AG09319 (cell line): ENCODE results near the gene EPS8L1.
"Not testable (repeated sequence)": the region's sequence is repeated elsewhere in the genome, so short reads cannot be mapped to it uniquely, and the experiment has no call there.

Experiments used
- DNase-seq: peaks from one replicate; pipeline ENCODE4 v3.0.0-alpha.2; 2010; ENCODE audit warnings: low read depth; ENCODE audit errors: extremely low read depth
- TF ChIP-seq, protein P1 (sequence below): IDR thresholded peaks from 2 replicates; pipeline ENCODE4 v1.5.1; 2011; ENCODE audit warnings: low read depth, mild to moderate bottlenecking, inconsistent platforms, low read length, moderate library complexity

The EPS8L1 gene

DNA sequence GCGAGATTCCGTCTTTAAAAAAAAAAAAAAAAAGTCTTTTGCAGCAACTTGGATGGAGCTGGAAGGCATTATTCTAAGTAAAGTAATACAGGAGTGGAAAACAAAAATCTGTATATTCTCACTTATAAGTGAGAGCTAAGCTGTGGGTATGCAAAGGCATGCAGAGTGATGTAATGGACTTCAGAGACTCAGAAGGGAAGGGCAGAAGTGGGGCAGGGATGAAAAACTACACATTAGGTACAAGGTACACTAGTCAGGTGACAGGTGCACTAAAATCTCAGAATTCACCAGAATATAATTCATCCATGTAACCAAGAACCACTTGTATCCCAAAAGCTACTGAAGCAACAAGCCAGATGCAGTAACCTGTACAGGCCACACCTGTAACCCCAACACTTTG is 39.6 kb upstream of the EPS8L1 start:
- DNase-seq, result no peak
- TF ChIP-seq, protein P1, sequence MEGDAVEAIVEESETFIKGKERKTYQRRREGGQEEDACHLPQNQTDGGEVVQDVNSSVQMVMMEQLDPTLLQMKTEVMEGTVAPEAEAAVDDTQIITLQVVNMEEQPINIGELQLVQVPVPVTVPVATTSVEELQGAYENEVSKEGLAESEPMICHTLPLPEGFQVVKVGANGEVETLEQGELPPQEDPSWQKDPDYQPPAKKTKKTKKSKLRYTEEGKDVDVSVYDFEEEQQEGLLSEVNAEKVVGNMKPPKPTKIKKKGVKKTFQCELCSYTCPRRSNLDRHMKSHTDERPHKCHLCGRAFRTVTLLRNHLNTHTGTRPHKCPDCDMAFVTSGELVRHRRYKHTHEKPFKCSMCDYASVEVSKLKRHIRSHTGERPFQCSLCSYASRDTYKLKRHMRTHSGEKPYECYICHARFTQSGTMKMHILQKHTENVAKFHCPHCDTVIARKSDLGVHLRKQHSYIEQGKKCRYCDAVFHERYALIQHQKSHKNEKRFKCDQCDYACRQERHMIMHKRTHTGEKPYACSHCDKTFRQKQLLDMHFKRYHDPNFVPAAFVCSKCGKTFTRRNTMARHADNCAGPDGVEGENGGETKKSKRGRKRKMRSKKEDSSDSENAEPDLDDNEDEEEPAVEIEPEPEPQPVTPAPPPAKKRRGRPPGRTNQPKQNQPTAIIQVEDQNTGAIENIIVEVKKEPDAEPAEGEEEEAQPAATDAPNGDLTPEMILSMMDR, result no peak

DNA sequence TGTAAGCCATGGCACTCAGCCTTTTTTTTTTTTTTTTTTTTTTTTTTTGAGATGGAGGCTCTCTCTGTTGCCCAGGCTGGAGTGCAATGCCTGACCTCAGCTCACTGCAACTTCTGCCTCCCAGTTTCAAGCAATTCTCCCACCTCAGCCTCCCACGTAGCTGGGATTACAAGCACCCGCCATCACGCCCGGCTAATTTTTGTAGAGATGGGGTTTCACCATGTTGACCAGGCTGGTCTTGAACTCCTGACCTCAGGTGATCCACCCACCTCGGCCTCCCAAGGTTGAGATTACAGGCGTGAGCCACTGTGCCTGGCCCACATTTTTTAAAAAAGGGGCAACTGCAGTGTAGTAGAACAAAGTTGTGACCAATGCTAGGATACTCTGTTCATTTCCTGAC is 38.1 kb upstream of the EPS8L1 start:
- DNase-seq, result not testable (repeated sequence)

DNA sequence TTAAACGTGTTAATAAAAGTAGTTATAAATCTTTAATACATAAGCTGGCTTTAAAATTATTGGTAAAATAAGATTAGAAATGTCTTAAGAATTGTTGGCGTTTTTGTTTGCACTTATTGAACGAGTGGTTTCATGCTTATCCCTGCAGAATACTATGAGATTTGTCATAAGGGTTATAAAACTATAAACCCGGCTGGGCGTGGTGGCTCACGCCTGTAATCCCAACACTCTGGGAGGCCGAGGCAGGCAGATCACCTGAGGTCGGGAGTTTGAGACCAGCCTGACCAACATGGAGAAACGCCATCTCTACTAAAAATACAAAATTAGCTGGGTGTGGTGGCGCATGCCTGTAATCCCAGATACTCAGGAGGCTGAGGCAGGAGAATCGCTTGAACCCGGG is 35.0 kb upstream of the EPS8L1 start:
- DNase-seq, result not testable (repeated sequence)

DNA sequence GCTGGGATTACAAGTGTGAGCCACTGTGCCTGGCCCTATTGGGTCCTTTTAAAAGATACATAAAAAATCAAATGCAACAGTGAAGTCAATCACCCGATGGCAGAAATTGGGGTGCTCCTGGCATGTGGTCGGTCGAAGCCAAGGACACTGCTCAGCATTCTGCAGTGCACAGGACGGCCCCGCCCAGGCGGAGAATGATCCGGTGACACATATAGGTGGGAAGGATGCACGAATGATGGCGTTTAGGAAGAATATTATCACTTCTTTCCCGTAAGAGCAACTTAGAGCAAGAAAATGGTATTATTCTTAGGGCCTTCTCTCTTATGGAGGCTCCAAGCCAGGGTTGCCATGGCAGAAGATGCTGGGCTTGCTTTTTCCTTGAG is 34.4 kb upstream of the EPS8L1 start:
- TF ChIP-seq, protein P1, result no peak
- no peak for DNase-seq

DNA sequence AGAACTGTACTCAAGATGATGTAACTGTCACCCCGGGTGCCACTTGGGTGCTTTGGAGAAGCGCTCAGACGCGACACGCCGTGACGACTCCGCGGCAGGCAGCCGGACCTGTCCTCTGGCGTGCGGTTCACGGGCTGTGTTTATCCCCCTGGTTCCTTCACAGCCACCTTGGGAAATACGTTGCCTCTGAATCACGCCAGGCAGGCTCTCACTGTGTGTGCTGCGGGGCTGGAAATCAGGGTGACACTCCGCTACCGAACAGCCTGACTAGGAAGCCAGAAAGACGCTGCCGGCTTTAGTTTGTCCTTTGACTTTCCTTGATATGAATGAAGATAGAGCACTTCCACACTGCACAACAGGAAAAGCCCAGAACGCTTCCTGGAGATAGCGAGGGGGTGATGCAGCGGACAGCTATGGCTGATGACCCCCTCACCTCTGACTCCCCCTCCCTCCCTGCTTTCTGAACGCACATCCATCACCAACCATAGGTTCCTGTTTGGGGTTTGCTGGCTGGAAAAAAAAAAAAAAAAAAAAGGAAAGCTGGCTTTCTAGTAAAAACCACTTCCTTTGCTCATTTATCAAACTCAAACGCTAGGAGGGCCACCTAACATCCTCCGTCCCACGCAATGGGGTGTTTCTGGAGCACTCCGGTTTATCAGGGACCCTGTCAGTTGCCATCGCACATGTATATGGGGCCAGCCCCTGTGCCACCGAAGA is 33.9 kb upstream of the EPS8L1 start:
- TF ChIP-seq, protein P1, result no peak
- DNase-seq, result no peak

DNA sequence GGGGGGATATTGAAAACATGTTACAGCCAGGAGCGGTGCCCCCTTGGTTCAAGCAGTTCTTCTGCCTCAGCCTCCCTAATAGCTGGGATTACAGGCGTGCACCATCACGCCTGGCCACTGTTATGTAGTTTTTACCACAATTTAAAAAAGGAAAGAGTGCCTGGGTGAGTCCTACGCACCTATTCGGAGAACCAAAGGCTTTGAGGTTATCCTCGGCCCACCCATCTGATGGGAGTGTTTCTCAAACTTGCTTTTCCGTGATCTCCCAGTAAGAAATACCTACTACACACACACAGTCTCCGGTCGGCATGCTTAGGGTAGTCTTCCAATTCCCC is 33.4 kb upstream of the EPS8L1 start:
- DNase-seq, result no peak
- TF ChIP-seq, protein P1, result no peak

DNA sequence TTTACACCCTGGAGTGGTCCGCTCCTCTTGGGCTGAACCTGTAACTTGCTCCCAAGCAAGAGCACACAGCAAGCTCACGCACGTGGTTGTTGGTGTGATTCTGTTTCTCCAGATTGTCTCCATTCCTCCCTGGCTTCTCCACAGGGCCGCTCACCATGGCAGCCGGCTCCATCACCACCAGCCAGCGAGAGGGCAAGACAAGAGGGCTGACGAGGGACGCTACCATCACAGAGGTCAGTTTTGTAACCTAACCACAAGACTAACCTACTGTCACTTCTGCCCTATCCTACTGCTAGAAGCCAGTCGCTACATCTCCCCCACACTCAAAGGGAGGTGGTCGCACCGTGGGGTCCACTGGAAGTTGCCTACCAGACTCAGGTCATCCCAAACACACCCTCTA is 33.0 kb upstream of the EPS8L1 start:
- TF ChIP-seq, protein P1, result no peak
- DNase-seq, result no peak

DNA sequence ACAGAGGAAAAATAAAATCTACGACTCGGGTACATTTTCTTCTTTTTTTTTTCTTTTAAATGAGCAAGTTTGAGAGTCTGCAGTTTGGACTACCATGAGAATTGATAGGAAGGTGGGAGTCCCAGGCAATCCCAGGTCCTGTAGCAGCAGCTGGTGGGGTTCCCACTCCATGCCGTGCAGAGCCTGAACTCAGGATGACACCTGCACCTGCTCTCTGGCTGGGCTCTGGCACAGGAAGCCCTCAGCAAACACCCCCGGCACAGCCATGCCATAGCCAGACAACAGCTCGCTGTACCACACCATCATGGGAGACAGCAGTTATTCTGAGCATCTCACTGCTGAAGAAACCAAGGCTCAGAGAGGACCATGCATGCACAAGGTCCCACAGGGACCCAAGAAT is 31.4 kb upstream of the EPS8L1 start:
- no peak for DNase-seq
- TF ChIP-seq, protein P1, result no peak
